ENCODE measurements around the gene SLC18A2.

Gene SLC18A2

GRCh38 chr10:117246997-117247671 lies 6.2 kb downstream of the SLC18A2 start:
- no peaks in the 10 kb centered on the region for H3K4me1 ChIP-seq (ENCODE audit: low read depth, poor library complexity, severe bottlenecking)
- TF ChIP-seq, protein P1, sequence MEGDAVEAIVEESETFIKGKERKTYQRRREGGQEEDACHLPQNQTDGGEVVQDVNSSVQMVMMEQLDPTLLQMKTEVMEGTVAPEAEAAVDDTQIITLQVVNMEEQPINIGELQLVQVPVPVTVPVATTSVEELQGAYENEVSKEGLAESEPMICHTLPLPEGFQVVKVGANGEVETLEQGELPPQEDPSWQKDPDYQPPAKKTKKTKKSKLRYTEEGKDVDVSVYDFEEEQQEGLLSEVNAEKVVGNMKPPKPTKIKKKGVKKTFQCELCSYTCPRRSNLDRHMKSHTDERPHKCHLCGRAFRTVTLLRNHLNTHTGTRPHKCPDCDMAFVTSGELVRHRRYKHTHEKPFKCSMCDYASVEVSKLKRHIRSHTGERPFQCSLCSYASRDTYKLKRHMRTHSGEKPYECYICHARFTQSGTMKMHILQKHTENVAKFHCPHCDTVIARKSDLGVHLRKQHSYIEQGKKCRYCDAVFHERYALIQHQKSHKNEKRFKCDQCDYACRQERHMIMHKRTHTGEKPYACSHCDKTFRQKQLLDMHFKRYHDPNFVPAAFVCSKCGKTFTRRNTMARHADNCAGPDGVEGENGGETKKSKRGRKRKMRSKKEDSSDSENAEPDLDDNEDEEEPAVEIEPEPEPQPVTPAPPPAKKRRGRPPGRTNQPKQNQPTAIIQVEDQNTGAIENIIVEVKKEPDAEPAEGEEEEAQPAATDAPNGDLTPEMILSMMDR (conservative IDR thresholded peaks at IDR 0.05; ENCODE audit: low read depth, low read length), result no peak
- no peak overlapping the region for H3K4me2 ChIP-seq
- no peaks in the 10 kb centered on the region for H3K27me3 ChIP-seq (ENCODE audit: insufficient read depth, low read depth)
- H3K9ac ChIP-seq, result no peak overlapping the region
- H3K36me3 ChIP-seq (ENCODE audit: insufficient read depth), result no peaks in the 10 kb centered on the region
- H3K79me2 ChIP-seq (ENCODE audit: insufficient read depth, low read depth), result no peaks in the 10 kb centered on the region
- no peak overlapping the region for H3K4me3 ChIP-seq (IDR thresholded peaks at IDR 0.05; ENCODE audit: insufficient read depth, low read depth, low read length)
- no peak overlapping the region for H2AFZ ChIP-seq (ENCODE audit: low read depth)
- no peaks in the 10 kb centered on the region for H4K20me1 ChIP-seq (ENCODE audit: insufficient read depth)
- no peak overlapping the region for H3K27ac ChIP-seq

DNA sequence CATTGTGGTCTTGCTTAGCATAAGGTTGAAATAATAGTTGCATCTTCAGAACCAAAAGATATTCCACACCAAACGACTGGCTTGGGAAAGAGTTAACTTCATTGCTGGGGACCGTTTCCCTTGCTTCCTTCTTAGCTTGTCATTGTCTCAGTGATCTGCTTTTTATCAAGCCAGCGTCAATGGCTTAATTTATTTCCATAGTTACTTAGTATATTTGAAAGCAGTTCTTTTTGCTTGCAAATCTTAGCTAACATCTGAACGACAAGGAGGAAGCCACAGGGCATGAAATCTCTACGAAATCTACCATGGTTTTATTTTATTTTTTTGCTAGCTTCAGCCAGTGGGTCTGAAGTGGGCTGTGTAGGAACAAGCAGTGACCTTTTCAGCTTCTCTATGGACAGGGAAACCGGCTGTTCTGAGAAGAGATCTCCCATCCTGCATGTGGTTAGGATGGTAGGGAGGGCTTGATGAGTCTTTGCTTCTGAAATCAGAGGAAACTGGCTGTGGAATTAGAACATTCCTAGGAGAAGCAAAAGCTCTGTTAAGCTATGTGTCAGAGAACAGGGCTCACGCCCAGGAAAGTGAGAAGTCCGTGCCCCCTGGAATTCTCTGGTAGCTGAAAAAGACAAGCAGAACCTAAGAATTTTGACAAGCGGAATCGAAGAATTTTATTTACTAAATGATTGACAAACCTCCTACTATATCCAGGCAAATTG lies 8.0 kb downstream of the SLC18A2 start:
- Histone ChIP-seq H4K20me1 (ENCODE audit: insufficient read depth) (no peaks in the 10 kb centered on the region), H3K27ac (no peak overlapping the region), H3K27me3 (ENCODE audit: insufficient read depth, low read depth) (no peaks in the 10 kb centered on the region), H3K79me2 (ENCODE audit: insufficient read depth, low read depth) (no peaks in the 10 kb centered on the region), H3K9ac (no peak overlapping the region), H3K36me3 (ENCODE audit: insufficient read depth) (no peaks in the 10 kb centered on the region), H3K4me1 (ENCODE audit: low read depth, poor library complexity, severe bottlenecking) (no peaks in the 10 kb centered on the region), H3K4me2 (no peak overlapping the region), H2AFZ (ENCODE audit: low read depth) (no peak overlapping the region), H3K4me3 (IDR thresholded peaks at IDR 0.05; ENCODE audit: insufficient read depth, low read depth, low read length) (no peak overlapping the region)
- TF ChIP-seq, protein P1 (conservative IDR thresholded peaks at IDR 0.05; ENCODE audit: low read depth, low read length), result no peak

GRCh38 chr10:117249493-117250093 lies 8.7 kb downstream of the SLC18A2 start:
- Histone ChIP-seq H4K20me1 (ENCODE audit: insufficient read depth) (no peaks in the 10 kb centered on the region), H3K27me3 (ENCODE audit: insufficient read depth, low read depth) (no peaks in the 10 kb centered on the region), H3K4me1 (ENCODE audit: low read depth, poor library complexity, severe bottlenecking) (no peaks in the 10 kb centered on the region), H3K79me2 (ENCODE audit: insufficient read depth, low read depth) (no peaks in the 10 kb centered on the region), H3K4me3 (IDR thresholded peaks at IDR 0.05; ENCODE audit: insufficient read depth, low read depth, low read length) (no peak overlapping the region), H3K36me3 (ENCODE audit: insufficient read depth) (no peaks in the 10 kb centered on the region), H3K9ac (no peak overlapping the region), H3K4me2 (no peak overlapping the region), H3K27ac (no peak overlapping the region), H2AFZ (ENCODE audit: low read depth) (no peak overlapping the region)
- TF ChIP-seq, protein P1 (conservative IDR thresholded peaks at IDR 0.05; ENCODE audit: low read depth, low read length), result no peak

DNA sequence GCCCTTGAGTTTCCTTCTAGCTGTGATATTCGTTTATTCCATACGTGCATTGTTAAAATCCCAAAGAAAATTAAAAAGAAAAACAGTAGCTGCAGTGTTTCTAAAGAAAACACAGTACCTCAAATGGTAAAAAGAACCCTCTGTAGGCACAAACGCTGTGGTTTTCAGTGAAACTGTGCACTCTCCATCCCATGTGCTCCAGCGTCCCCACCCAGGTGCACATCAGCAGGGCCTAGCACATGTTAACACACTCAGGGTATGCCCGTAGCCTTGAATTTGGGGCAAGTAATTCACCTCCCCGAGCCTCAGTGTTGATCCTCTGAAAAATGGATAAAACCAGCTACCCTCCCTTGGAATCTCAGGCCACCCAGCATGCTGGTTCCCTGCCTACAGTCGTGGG lies 9.5 kb downstream of the SLC18A2 start:
- no peak overlapping the region for H3K4me3 ChIP-seq (IDR thresholded peaks at IDR 0.05; ENCODE audit: insufficient read depth, low read depth, low read length)
- H3K27ac ChIP-seq, result no peak overlapping the region
- no peaks in the 10 kb centered on the region for H3K4me1 ChIP-seq (ENCODE audit: low read depth, poor library complexity, severe bottlenecking)
- H3K36me3 ChIP-seq (ENCODE audit: insufficient read depth), result no peaks in the 10 kb centered on the region
- H3K9ac ChIP-seq, result no peak overlapping the region
- no peak overlapping the region for H2AFZ ChIP-seq (ENCODE audit: low read depth)
- no peaks in the 10 kb centered on the region for H4K20me1 ChIP-seq (ENCODE audit: insufficient read depth)
- H3K79me2 ChIP-seq (ENCODE audit: insufficient read depth, low read depth), result no peaks in the 10 kb centered on the region
- no peaks in the 10 kb centered on the region for H3K27me3 ChIP-seq (ENCODE audit: insufficient read depth, low read depth)
- TF ChIP-seq, protein P1 (conservative IDR thresholded peaks at IDR 0.05; ENCODE audit: low read depth, low read length), result no peak
- H3K4me2 ChIP-seq, result no peak overlapping the region

Data from KMS-11 (cell line).